Amygdala (tissue), 56 donors: ENCODE results near the gene VAX1.
"Not testable (repeated sequence)": the region's sequence is repeated elsewhere in the genome, so short reads cannot be mapped to it uniquely, and the experiment has no call there.

ENCODE experiments used
- DNase-seq, 56 donors: peaks; one replicate each; lab custom pipeline; 2025; lab: John Stamatoyannopoulos, UW

The VAX1 gene

DNA sequence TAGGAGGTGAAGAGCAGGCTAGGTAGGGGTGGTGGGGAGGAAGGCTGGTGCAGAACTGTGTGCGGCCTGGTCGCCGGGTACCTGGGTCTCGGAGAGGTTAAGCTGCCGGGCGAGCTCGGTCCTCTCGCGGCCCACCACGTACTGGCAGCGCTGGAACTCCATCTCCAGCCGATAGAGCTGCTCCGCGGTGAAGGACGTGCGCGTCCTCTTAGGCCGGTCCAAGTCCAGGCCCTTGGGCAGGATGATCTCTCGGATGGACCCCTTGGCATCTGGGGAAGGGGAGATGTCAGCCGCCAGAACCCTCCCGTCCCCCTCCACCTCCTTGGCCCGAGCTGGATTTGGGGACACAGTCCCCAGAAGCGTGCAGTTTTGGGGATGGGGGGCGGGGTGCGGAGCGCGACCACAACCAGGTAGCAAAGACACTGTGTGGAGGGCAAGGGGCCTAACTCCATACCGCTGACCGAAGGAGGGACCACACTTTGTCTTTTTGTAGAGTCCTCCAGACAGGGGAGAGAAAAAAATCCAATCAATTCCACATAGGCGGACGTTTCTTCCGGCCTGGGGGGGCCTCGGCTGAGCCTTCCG, 1.6 kb downstream of the VAX1 start:
- no peak for DNase-seq

DNA sequence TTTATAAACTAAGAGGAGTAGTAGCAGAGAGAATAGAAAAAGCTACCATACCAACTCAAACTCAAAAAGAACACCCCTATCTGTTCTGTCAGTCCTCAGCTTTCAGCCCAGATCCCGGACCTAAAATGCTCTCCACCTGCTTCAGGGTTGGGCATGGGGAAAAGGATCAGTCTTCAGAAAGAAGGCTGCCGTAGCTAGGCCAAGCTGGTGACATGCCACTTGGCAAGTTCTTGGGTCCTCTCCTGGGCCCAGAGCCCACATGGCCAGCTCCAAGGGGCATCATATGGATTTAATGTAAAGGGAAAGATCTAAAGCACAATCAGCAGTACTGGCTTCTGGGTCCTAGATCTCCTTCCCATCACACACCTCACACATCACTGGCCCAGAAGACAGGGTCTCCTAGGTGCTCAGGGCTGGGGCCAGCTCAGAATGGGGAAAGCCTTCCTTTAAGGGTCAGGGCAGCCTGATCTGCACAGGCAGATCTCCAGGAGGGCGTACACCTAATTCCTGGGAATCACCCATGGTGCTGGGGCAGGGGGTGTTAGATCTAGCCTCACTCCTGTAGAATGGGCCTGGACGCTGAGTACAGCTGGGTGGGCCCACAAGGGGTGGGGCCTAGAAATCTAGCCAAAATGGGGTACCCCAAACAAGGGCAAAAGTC, 2.5 kb downstream of the VAX1 start:
- no peak for DNase-seq

DNA sequence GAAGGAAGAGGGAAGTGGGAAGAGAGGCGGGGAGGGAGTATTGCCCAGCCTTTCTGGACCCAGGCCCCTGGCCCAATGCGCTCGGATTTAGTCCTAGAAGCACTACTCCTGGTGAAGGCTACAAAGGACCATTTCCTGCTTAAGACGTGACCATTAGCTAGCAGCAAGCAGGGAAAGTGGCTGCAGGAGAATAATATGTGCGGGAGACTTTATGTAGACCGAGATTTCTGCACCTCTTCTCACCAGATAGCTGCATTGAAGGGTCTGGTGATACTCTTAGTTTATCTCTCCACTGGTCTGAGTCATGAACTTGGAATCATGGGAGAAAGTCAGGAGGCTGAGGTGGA, 3.1 kb downstream of the VAX1 start:
- DNase-seq = no peak

DNA sequence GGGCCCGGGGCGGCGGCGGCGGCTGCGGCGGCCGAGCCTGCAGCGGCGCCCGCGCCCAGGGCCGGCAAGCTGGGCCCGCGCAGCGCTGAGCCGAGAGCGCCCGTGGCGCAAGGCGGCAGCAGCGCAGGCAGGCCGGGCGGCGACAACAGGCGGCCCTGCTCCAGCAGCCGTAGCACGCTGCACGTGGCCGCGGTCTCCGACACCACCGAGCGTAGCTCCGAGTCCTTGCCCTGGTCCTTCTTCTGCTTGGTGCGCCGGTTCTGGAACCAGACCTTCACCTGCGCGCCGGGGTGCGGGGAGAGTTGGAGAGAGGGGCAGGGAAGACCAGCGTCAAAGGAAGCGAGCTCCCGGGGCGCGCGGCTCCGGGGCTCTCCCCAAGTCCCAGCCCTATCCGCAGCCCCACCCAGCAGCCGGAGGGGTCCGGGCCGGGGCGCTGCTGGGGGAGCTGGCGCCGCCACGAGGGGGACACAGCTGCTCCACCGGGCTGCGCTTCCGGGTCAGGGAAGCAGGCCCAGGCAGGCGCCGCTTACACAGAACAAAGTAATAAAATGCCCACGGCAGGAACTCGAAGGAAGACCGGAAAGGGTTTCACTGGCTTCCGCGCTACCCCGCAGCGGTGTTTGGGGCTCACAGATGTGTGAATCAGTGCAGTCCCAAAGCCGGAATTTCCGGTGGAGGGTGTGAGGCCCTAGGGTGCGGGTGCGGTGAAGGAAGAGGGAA, 3.6 kb downstream of the VAX1 start:
- DNase-seq = peak in 2 of 56 donors; percentile 14 to 20

DNA sequence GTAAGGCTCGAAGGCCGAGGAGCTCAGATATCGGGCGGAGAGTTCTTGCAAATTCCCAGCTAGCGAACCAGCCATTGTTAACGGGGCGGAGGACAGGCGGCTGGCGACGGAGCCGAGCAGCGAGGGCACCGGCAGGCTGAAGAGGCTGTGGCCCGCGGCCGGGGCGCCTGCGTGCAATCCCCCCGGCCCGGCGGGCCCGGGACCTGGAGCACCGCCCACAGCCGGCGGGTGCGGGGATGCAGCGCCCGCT, 4.1 kb downstream of the VAX1 start:
- DNase-seq = no peak

DNA sequence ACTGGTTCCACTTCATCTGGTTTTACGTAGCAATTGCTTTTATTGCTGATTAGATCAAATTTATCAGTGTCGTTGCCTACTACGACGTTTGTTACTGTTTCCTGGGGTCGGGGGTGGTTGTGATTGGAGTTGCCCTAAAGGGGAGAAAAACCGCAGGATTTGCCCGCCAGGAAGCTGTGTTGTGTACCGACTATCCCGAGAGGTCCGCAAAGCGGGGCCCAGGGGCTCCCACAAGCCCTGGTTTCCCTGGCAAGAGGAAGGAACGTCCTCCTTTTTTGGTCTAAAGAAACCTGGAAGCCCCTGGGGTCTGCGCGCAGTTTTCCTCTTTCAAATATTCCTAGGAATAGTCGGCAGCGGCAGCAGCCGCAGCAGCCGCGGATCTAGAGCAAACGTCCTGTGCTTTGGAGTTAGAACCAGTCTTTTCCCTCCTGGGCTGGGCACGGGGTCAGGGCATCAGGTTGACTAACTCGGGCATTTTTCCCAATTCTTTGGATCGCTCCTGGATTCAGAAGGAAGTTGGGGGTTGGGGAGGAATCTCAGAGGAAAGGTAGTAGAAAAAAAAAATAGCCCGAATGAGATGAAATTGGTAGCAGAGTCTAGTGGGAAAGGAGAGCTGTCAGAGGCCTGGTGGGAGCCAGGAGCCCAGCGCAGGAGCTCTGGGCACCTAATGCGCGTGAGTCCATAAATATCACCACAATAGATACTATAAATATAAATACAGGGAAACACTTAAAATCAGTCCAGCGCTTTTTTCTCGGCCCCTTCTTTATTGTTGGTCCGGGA, 4.6 kb downstream of the VAX1 start:
- no peak for DNase-seq

DNA sequence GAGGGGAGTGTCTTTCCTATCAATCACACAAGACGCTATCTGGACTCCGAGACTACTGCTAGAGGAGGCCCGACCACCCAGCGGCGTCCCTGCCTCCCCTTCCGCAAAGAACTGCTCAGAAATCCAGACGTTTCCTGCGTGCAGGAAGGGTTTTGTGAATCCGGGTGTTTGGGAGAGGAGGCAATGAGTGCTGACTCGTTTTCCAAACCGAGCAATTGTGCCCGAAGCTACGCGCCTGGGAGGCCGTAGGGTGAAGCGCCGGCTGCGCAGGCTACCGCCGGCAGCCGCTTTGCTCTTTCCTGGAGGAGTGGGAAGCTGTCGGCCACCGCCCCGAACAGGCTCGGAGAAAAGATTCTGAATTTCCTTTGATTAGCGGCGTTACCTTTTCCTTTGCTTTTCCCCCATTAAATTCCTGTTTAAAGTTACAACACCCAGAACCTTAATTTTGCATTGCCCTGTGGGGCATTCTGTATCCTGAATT, 5.3 kb downstream of the VAX1 start:
- DNase-seq = no peak

DNA sequence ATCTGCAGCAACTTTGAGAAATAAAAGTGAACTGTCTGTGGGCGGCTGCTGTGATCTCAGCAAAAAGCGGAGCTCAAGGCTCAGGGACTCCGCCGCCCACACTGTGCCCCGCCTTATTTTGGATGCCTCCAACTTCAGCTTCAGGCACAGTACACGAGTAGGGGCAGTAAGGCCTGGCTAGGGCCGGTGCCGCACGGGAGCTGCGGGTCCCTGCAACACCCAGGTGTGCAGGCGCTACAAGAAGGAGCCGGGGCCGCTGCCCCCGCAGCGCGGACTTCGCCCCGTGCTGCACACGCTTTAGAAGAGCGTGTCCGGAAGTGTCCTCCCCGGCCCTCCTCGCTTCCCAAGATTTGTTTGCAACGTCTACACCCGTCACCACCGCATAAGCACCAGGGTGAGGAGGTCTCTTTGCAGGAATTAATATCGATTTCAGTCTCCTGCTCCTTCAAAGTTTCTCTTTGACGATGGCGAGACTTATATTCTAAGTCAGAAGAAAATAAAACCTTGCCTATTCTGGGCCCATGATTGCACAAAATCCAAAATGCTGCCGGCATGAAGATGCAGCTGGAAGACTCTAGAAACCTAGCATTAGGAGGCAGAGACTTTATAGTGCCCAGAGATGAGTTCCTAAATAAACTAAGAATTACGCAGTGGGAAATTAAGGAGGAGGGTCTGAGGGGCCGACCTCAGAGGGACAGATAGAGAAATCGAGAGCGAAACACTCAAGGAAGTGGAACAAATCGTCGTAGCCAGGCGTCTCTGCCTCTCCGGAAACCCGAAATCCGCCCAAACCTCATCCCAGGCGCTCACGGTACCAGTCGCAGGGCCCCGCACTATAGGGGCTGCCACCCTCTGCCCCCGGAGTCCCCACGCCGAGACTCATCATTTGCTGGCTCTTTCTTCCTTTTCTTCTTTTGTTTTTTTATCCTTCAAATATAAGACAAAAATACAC, 6.4 kb downstream of the VAX1 start:
- no peak for DNase-seq

DNA sequence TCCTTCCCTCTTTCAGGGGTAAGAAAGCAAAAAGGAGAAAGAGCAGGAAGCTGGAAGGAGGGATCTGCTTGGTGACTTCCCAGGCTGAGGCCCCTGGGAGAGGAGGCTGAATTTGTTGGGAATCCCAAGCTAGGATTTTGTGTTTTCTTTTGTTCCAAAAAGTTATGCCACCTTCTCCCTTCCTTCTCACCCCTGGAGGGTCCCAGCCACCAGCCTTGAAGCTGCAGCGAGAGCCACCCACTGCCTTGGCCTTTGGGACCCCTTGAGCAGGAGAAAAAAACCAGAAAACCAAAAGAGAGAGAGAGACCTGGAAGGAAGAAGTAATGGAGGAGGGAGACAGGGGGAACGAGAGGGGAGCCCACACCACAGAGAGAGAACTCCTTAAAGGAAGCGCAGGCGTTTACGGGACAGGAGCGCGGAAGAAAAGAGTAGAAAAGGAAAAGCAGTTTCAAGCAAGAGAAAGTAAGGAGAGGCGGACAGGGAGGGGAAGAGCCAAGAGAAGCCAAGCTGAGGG, 7.2 kb downstream of the VAX1 start:
- DNase-seq = no peak

DNA sequence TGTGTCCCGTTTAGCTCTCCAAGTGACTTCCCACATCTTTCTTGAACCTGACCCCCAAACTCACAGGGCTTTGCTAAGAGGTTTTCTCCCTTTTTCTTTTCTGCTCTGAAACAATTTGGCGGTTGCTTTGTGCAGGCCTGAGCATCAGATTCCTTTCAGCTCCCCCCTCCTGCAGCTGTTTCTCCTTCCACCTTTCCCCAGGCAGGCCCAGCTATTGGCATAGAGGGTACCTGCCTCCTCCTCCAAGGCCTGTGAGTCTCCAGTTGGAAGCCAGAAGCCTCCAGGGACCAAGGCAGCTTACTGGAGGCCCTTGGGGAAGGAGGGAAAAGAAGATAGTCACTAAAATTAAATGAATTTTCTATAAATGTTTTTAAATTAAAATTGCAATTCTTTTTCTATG, 7.7 kb downstream of the VAX1 start:
- no peak for DNase-seq

DNA sequence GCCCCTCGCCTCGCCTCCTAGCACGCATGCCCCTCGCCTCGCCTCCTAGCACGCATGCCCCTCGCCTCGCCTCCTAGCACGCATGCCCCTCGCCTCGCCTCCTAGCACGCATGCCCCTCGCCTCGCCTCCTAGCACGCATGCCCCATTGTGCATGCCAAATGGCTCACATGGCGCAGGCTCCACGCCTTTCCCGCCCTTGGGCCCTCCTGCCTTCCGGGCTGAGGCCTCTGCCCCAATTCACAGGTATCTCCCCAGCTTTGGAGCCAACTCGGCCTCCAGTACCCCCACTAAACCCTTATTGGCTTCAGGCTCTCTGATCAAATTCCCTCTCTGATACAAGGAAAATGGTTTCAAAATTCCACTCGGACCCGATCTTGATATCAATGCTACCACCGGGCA, 11.4 kb downstream of the VAX1 start:
- DNase-seq = not testable (repeated sequence)

DNA sequence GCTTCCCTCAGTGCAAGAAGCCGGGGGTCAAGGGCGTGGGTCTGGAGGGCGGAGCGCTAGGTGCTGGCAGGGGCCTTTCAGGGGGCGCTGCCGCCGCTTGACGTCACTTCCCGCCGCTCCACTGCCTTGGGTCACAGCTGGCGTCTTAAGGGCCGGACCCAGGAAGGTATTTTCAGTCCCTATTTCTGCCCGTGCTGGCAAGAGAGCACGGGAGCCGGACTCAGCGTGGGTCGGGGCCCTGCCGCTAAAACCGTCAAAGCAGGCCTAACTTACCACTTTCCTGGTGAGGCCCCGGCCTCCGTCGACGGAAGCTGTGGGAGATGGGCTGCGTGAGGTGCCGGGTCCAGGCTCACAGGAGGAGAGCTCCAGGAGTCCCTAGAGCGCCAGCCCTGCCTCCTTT, 12.0 kb downstream of the VAX1 start:
- DNase-seq = no peak

DNA sequence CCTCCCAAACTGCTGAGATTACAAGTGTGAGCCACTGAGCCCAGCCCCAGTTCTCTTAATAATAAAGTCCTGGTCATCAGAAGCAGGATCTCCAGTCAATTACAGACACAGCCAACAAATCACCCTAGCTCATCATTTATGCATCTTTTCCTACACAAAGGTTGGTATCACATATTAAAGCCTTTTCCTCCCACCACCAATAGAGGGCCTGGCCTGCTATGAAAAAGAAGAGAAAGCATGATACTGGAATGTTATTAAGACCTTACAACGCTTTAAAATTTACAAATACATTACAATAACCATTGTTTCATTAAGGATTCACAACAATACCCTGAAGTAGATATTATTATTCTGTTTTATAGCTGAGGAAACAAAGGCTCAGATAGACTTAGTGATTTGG, 25.9 kb downstream of the VAX1 start:
- no peak for DNase-seq

DNA sequence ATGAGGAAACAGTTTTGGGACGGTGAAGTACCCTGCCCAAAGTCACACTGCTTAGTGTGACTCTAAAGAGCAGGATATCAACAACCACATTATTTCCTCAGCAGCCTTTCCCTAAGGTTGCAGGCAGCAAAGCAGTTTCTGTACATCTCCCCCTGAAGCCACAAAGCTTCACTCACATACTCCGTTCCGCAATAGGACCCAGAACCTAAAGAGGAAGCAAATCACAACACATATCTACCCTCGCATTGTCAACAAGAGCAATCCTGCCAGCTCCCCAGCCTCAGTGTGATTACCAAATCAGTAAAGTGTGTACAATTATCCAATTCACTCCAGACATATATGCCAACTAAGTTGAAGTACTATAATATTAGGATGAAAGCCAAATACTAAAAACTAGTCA, 30.8 kb downstream of the VAX1 start:
- no peak for DNase-seq

DNA sequence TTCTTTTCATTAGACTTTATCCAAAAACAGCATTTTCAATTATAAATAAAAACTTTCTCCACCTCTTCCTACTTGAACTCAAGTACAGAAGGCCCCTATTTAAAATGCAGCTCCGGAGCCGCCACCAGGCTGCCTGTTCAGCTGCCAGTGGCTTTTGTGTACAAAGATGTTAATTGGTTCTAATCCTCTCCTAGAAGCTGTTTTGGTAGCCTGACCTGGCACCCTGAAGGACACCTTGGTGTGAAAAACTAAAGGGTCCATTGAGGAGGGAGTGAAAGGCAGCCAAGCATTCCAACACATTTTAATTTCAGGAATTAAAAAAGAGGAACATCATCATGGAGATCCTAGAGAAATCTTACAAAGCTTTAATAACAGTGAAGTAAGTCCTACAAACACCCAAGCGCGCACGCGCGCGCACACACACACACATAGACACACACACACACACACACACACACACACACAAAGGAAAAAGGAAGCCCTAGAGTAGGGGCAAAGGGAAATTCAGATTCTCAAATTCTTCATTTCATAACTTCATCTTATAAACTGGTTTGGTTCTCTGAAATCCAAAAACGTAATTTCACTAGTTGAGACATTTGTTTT, 41.4 kb downstream of the VAX1 start:
- peak in 21 of 56 donors; percentile 1 to 48 (median 18) for DNase-seq

DNA sequence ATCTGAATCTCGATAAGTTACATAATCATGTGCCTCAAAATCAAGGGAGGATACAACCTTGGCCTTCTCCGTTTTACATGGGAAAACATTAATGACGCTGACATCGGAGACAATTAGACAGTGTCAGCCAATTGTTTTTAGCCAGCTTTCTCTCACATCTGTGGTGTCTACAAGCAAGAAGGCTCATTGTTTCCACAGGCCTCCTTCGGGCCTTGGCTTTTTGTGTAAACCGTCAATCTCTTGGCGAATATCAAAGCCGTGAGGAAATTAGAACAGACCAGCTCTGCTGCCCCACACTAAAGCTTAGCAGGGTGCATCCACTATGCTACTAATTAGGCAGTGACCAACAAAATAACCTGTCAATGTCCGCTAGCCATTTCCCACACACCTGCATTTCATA, 43.2 kb downstream of the VAX1 start:
- peak in 32 of 56 donors; percentile 3 to 74 (median 24) for DNase-seq

DNA sequence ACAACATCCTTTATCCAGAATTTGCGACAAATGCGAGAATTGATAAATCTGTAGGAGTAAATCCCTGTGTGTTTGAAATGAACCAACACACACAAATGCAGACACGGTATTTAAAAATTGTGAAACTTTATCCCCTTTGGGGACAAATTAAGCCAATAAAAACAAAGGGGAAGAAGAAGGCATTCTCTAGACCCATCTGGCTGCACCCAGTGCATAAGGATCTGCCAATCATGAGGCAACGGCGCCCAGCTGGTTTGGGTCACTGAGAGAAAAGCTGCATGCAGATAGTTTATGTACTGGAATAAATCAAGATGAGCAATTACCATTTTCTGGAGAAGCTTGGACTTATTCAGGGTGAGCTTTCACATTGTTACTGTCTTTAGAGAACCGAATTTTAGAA, 45.7 kb downstream of the VAX1 start:
- DNase-seq = peak in 13 of 56 donors; percentile 2 to 41 (median 15)

DNA sequence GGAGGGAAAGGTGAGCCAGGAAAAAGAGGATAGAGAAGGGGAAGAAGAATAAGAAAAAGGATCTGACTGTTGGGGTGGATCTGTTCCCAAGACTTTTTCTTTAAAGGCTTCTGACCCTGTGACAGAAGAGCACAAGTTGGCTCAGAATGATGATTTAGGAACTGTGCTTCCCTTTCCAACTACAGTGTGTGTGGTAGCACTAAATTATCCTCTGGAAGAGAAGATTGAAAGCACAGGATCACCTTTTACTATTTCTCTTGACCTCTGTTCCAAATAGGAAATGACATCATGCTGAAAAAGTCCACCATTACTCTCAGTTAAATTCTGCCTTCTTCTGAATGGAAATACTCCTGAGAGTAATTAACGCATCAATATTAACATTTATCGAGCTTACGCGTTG, 47.2 kb downstream of the VAX1 start:
- no peak for DNase-seq

DNA sequence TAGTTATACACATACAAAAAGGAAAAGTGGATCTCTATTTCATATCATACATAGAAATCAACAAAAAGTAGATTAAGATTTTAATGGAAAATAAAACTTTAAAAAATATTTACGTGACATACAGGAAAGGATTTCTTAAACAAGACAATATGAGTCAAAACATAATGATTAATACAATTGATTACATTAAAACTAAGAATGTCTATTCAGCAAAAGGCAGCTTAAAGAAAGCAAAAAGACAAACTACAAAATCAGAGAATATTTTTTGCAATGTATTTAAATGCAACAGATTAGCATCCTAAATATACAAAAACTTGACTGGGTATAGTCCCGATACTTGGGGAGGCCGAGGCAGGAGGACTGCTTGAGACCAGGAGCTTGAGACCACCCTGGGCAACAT, 50.5 kb downstream of the VAX1 start:
- DNase-seq = no peak

DNA sequence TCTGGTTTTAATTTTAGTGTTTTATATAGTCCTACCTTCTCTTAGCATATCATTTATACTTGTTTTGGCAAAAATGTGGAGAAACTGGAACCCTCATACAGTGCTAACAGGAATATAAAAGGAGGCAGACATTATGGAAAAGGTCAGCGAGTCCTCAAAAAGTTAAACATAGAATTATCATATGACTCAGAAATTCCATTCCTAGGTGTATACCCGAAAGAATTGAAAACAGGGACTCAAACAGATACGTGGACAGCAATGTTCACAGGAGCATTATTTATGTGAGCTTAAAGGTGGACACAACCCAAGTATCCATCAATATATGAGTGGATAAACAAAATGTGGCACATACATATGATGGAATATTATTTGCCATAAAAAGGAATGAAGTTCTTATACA, 51.5 kb downstream of the VAX1 start:
- no peak for DNase-seq
